ENCODE measurements around the gene DAP.

Gene DAP

GRCh38 chr5:10690460-10691440, 70.3 kb downstream of the DAP start:
- ChIA-PET CTCF (interaction anchor here (0.8 to 5.9 kb wide), 22 partner anchors 10 to 407 kb away, joined by 3 to 65 read pairs (median 3); no protein-coding TSS in a partner anchor), POLR2A (no interaction called here)
- TF ChIP-seq, protein P1, sequence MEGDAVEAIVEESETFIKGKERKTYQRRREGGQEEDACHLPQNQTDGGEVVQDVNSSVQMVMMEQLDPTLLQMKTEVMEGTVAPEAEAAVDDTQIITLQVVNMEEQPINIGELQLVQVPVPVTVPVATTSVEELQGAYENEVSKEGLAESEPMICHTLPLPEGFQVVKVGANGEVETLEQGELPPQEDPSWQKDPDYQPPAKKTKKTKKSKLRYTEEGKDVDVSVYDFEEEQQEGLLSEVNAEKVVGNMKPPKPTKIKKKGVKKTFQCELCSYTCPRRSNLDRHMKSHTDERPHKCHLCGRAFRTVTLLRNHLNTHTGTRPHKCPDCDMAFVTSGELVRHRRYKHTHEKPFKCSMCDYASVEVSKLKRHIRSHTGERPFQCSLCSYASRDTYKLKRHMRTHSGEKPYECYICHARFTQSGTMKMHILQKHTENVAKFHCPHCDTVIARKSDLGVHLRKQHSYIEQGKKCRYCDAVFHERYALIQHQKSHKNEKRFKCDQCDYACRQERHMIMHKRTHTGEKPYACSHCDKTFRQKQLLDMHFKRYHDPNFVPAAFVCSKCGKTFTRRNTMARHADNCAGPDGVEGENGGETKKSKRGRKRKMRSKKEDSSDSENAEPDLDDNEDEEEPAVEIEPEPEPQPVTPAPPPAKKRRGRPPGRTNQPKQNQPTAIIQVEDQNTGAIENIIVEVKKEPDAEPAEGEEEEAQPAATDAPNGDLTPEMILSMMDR (IDR thresholded peaks at IDR 0.05; ENCODE audit: control extremely low read depth, extremely low read depth, low read depth, missing control alignments): no peak
- DNase-seq (ENCODE audit: extremely low spot score): no peak

DNA sequence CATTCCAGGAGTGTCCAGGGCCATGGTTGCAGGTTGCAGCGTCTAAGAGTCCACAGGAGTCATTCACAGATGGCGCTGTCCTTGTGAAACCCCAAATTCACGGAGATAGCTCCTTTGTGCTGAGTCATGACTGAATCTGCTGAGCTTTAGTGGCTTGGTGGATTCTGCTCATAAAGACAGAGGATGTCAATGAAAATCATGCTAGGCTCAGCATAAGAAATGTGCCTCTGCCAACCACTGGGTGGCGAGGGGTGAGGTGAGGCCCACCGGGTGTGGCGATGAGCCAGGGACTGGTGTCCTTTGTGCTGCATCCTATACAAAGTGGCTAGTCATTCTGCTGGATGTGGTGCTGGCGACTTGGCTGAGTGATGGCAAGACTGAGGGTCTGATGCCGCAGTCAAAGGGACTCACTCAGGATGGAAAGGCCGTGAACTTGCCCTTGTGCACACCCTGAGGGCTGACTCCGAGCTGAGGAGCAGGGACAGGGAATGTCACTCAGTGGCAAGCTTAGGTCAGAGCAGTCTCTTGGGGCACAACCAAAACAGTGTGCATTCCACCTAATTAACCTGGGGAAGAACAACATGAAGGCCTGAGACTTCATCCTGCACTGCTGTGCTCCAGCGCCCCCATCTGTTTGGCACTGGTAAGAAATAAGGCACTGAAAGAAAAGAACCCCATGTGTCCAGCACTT, 71.5 kb downstream of the DAP start:
- CTCF ChIA-PET: interaction anchor here (0.8 to 5.9 kb wide), 29 partner anchors 11 to 408 kb away, joined by 3 to 65 read pairs (median 4); no protein-coding TSS in a partner anchor
- POLR2A ChIA-PET: no interaction called here
- TF ChIP-seq, protein P1 (IDR thresholded peaks at IDR 0.05; ENCODE audit: control extremely low read depth, extremely low read depth, low read depth, missing control alignments): peak; percentile 26
- DNase-seq (ENCODE audit: extremely low spot score): no peak

DNA sequence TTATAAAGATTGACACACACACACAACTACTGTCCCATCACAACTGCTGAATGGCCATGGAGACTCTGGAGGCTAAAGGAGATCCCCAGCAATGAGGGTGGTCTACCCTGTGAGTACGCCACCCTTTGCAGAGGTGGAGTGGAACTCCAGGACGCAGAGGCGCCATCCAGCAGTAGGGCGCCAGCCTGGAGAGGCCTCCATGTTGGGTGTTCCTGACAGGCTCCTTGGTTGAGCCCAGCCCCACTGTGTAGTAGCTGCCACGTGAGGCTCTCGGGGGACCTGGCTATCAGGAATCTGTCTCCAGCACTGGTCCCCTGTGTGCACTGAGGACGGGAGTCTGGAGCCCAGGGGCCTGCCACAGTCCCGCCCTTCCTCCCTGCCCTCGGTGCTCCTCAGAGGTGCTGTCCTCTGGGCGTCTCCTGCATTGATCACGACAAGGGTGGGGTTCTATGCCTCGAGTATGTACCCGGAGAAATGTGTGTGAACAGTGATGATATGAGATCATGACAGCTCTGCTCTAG, 72.3 kb downstream of the DAP start:
- TF ChIP-seq, protein P1 (IDR thresholded peaks at IDR 0.05; ENCODE audit: control extremely low read depth, extremely low read depth, low read depth, missing control alignments): no peak
- CTCF ChIA-PET: interaction anchor here (0.8 to 5.9 kb wide), 21 partner anchors 10 to 409 kb away, joined by 3 to 65 read pairs (median 4); no protein-coding TSS in a partner anchor
- no peak for DNase-seq (ENCODE audit: extremely low spot score)
- POLR2A ChIA-PET: no interaction called here

DNA sequence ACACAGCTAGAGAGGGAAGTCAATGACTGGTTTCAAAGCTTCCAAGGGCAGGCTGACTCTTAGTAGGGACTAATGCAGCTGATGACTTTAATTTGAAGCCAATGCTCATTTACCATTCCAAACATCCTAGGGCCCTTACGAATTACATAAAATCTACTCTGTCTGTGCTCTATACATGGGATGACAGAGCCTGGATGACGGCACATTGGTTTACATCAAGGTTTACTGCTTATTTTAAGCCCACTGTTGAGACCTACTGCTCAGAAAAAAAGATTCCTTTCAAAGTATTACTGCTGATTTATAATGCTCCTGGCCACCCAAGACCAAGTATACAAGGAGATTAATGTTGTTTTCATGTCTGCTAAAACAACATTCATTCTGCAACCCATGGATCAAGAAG, 74.1 kb downstream of the DAP start:
- no peak for DNase-seq (ENCODE audit: extremely low spot score)
- ChIA-PET CTCF (interaction anchor here (1.3 to 4.2 kb wide), 6 partner anchors 8 to 234 kb away, joined by 3 to 18 read pairs (median 10); no protein-coding TSS in a partner anchor), POLR2A (interaction anchor here (0.6 kb wide), 1 partner anchor 167 kb away, joined by 3 read pairs; no protein-coding TSS in a partner anchor)
- TF ChIP-seq, protein P1 (IDR thresholded peaks at IDR 0.05; ENCODE audit: control extremely low read depth, extremely low read depth, low read depth, missing control alignments): no peak

DNA sequence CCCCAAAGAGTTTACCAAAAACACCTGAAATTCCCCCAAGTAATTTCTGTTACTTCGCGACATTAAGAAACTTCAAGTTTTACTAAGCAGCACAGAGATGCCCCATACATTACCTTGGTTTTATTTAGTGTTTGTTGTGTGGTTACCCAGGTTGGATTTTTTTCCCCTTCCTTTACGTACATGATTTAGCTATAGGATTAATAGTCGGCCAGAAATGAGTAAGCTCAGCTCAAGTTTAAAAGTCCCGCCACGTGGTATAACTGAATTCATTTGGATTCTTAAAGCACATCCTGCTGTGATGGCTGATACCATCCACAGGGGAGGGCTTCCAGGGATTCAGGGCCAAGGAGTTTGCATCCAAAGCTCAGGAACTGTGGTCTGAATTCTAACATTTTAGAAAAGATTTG, 75.9 kb downstream of the DAP start:
- POLR2A ChIA-PET: interaction anchor here (0.9 to 2.4 kb wide), 3 partner anchors 49 to 124 kb away, joined by 3 to 16 read pairs (median 9); no protein-coding TSS in a partner anchor
- CTCF ChIA-PET: interaction anchor here (0.7 to 4.2 kb wide), 15 partner anchors 10 to 234 kb away, joined by 3 to 18 read pairs (median 4); no protein-coding TSS in a partner anchor
- TF ChIP-seq, protein P1 (IDR thresholded peaks at IDR 0.05; ENCODE audit: control extremely low read depth, extremely low read depth, low read depth, missing control alignments): no peak
- DNase-seq (ENCODE audit: extremely low spot score): peak; percentile 54
